Stomach (tissue), 9 donors: Measurements from ENCODE around the gene RNF220. TPM values are rescaled to one million over a fixed set of nuclear protein-coding genes. Genes with fewer than 3 reads are reported as not detected.
A peak's percentile ranks its signal among the peaks of the same experiment; 100 is the strongest.

Experiments used
- DNase-seq, 2 donors: peaks; one replicate each; pipeline versions ENCODE4 v3.0.0 to v3.0.0-alpha.2; 2013 to 2019
- H3K27ac ChIP-seq, 5 donors: fragments of 200-600 bp in 4 of 5; sonication (generic) in 4 of 5; one replicate each; pipeline ENCODE4 v1.5.1; 2013 to 2019; ENCODE audit warnings: mild to moderate bottlenecking in 1 of 5, moderate library complexity in 1 of 5
- H3K27me3 ChIP-seq, 3 donors: fragments of 200-600 bp; sonication (generic); one replicate each; pipeline ENCODE4 v1.5.1; 2017 to 2019; ENCODE audit warnings: mixed run types in 1 of 3
- H3K36me3 ChIP-seq, 4 donors: fragments of 200-600 bp; sonication (generic); 1 replicate in 3 of 4; 2 replicates in 1 of 4; pipeline ENCODE4 v1.5.1; 2016 to 2019
- H3K4me1 ChIP-seq, 4 donors: fragments of 200-600 bp; sonication (generic); one replicate each; pipeline ENCODE4 v1.5.1; 2016 to 2019
- H3K4me3 ChIP-seq, 4 donors: fragments of 200-600 bp; sonication (generic) in 3 of 4; one replicate each; pipeline ENCODE4 v1.5.1; 2016 to 2019; ENCODE audit warnings: mild to moderate bottlenecking in 1 of 4
- H3K9me3 ChIP-seq, 4 donors: fragments of 200-600 bp; sonication (generic); one replicate each; pipeline ENCODE4 v1.5.1; 2016 to 2019
- EP300 ChIP-seq: sonication (generic); formaldehyde crosslinking; IDR thresholded peaks from one replicate; pipeline ENCODE4 v1.6.1; 2017; ENCODE audit warnings: antibody characterized with exemption
- POLR2A ChIP-seq, 4 donors: fragments of 450-650 bp; IDR thresholded peaks; one replicate each; pipeline ENCODE4 v1.6.1; 2016; ENCODE audit warnings: antibody characterized with exemption in 4 of 4, control low read depth in 2 of 4, mild to moderate bottlenecking in 1 of 4, moderate library complexity in 1 of 4
- POLR2AphosphoS5 ChIP-seq, 3 donors: sonication (generic); formaldehyde crosslinking; IDR thresholded peaks; one replicate each; pipeline ENCODE4 v1.6.1; 2016; ENCODE audit warnings: antibody characterized with exemption in 3 of 3
- WGBS, 5 donors: extraction: QIAGEN DNeasy Blood & Tissue Kit in 3 of 5; methylation state at CpG; one replicate each; pipeline versions ENCODE4 v1.1.5 to v1.1.7; 2013 to 2018; 5-methylcytosine and 5-hydroxymethylcytosine counted together
- intact Hi-C: fragments of 100-400 bp; cut with DNase I; formaldehyde crosslinking; loops from one replicate; pipeline ENCODE4 v1.15.1; 2023; ENCODE audit warnings: low total_unique reads
- polyA plus RNA-seq, 3 donors: library from polyadenylated mRNA; stranded (reverse); fragments of 200-250 nt; gene quantifications; one replicate each; pipeline ENCODE4 v1.2.3, GENCODE V29; 2013
- total RNA-seq, 5 donors: library from RNA; depleted of rRNA; stranded (reverse); fragments of >200 nt; gene quantifications; one replicate each; pipeline versions ENCODE4 v1.1.0 to v1.2.3, GENCODE V29; 2014 to 2016
- TF ChIP-seq, protein P1 (sequence below), 7 experiments: fragments of 450-650 bp in 4 of 7; fragments of 200-600 bp in 3 of 7; sonication (generic) in 3 of 7; IDR thresholded peaks; one replicate each; pipeline ENCODE4 v1.5.1; 2016 to 2019; ENCODE audit warnings: antibody characterized with exemption in 7 of 7, control low read depth in 2 of 7, mild to moderate bottlenecking in 1 of 7
- donor health status: healthy with polysubstance abuse.
- donor health status: Bipolar disorder and iron deficiency.
- donor health status: healthy.

RNF220 gene
- total and polyA plus RNA-seq, 8 donors, result 21.0 to 207 (median 47.2) TPM

DNA sequence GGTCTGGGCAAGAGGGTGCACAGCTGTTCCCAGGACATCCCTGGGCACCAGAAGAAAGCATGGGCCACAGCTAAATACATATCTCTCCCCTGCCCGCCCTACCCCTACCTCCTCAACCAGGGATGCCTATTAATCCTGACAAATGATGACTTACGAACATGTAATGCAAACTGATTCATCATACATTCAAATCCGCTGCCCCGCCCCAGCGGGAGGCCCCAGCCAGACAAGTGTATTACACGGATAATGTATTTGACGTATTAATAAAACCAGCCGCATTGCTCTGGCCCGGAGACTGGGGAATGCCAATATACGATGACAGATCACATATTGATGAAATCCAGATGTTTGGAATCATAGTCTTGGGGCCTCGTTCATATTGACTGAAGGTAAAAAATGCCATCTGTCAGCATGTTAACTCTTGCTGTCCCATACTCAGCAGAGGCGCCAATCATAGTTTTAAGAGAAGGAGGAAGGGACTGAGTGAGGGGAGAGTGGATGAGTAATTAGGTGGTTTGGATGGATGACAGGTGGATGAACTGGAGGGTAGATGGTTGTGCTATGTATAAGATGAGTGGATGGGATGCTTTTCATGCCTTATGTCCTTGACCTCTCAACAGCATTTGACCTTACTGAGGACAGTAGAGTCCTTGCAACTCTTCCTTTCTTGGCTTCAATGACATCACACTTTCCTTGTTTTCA, 201.0 kb downstream of the RNF220 start:
- Histone ChIP-seq H3K36me3 (no peaks in the 10 kb centered on the region), H3K9me3 (no peaks in the 10 kb centered on the region), H3K27me3 (peaks cover 0 to 42% (median 7%) of the 10 kb centered on the region in 3 donors), H3K4me3 (no peak overlapping the region), H3K27ac (no peak overlapping the region), H3K4me1 (peaks cover 12 to 18% (median 13%) of the 10 kb centered on the region in 4 donors)
- no peak for DNase-seq
- intact Hi-C loops, result loop anchor here (5.0 kb wide), 1 partner anchor 46 kb away; no protein-coding TSS in a partner anchor
- WGBS, 5 donors, result 79 to 88% (median 85%) methylated on average over 12 of the region's 12 CpGs
- TF ChIP-seq EP300 (no peak), POLR2A (IDR thresholded peaks at IDR 0.05) (no peak), POLR2AphosphoS5 (IDR thresholded peaks at IDR 0.05) (no peak)
- TF ChIP-seq, protein P1, sequence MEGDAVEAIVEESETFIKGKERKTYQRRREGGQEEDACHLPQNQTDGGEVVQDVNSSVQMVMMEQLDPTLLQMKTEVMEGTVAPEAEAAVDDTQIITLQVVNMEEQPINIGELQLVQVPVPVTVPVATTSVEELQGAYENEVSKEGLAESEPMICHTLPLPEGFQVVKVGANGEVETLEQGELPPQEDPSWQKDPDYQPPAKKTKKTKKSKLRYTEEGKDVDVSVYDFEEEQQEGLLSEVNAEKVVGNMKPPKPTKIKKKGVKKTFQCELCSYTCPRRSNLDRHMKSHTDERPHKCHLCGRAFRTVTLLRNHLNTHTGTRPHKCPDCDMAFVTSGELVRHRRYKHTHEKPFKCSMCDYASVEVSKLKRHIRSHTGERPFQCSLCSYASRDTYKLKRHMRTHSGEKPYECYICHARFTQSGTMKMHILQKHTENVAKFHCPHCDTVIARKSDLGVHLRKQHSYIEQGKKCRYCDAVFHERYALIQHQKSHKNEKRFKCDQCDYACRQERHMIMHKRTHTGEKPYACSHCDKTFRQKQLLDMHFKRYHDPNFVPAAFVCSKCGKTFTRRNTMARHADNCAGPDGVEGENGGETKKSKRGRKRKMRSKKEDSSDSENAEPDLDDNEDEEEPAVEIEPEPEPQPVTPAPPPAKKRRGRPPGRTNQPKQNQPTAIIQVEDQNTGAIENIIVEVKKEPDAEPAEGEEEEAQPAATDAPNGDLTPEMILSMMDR (IDR thresholded peaks at IDR 0.05), result no peak

DNA sequence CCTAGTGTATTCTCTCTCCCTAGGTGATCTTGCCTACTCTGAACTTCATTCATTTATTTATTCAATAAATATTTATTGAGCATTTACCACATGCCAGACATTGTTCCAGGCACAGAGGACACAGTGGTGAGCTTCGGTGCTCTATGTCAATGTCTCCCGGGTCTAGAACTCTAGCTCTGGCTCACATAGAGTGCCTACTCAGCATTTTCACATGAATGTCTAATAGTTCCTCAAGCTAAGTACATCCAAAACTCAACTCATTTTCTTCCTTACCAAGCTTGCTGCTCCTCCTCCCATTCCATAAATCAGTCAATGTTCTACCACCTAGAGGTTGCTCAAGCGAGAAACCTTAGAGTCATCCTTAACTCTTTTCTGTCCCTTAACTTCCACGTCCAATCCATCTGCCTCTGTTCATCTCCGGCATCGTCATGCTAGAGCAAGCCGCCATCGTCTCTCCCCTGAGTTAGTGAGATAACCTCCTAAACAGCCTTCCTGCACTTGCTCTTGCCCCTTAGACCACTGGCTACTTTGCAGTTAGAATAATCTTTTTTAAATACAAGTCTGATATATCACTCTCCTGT, 201.7 kb downstream of the RNF220 start:
- TF ChIP-seq, protein P1 (IDR thresholded peaks at IDR 0.05), result no peak
- TF ChIP-seq EP300 (no peak), POLR2A (IDR thresholded peaks at IDR 0.05) (no peak), POLR2AphosphoS5 (IDR thresholded peaks at IDR 0.05) (no peak)
- H3K27ac ChIP-seq, result no peak overlapping the region
- H3K9me3 ChIP-seq, result no peaks in the 10 kb centered on the region
- WGBS, 5 donors, result 74 to 87% (median 83%) methylated on average over 8 of the region's 8 CpGs
- no peak overlapping the region for H3K4me3 ChIP-seq
- H3K27me3 ChIP-seq, result peaks cover 0 to 37% (median 3%) of the 10 kb centered on the region in 3 donors
- H3K36me3 ChIP-seq, result no peaks in the 10 kb centered on the region
- DNase-seq, result no peak
- H3K4me1 ChIP-seq, result peaks cover 12 to 18% (median 13%) of the 10 kb centered on the region in 4 donors
- intact Hi-C loops, result loop anchor here (5.0 kb wide), 1 partner anchor 46 kb away; no protein-coding TSS in a partner anchor

DNA sequence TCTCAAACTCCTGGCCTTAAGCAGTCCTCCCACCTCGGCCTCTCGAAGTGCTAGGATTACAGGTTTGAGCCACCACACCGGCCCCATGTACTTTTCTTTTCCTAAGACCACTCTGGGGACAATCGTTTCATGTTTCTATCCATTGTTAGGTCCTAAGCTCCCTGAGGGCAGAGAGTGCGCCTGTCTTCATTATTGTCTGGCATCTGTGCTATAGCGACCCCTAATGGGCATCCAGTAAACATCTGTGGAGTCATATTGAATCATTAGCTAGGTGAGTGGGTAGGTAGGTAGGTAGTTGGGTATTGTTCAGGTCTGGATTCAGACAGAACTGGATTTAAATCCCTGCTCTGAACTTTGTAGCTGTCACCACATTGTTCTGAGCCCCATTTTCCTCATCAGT, 203.1 kb downstream of the RNF220 start:
- TF ChIP-seq POLR2A (IDR thresholded peaks at IDR 0.05) (no peak), POLR2AphosphoS5 (IDR thresholded peaks at IDR 0.05) (no peak), EP300 (no peak)
- TF ChIP-seq, protein P1 (IDR thresholded peaks at IDR 0.05), result no peak
- Histone ChIP-seq H3K27ac (no peak overlapping the region), H3K36me3 (no peaks in the 10 kb centered on the region), H3K9me3 (no peaks in the 10 kb centered on the region), H3K4me3 (no peak overlapping the region), H3K27me3 (peaks cover 0 to 25% (median 0%) of the 10 kb centered on the region in 3 donors), H3K4me1 (peaks cover 6 to 11% (median 6%) of the 10 kb centered on the region in 4 donors)
- DNase-seq, result no peak
- intact Hi-C loops, result loop anchor here (5.0 kb wide), 1 partner anchor 44 kb away; no protein-coding TSS in a partner anchor
- 80 to 86% (median 85%) methylated on average over 6 of the region's 6 CpGs for WGBS, 5 donors

DNA sequence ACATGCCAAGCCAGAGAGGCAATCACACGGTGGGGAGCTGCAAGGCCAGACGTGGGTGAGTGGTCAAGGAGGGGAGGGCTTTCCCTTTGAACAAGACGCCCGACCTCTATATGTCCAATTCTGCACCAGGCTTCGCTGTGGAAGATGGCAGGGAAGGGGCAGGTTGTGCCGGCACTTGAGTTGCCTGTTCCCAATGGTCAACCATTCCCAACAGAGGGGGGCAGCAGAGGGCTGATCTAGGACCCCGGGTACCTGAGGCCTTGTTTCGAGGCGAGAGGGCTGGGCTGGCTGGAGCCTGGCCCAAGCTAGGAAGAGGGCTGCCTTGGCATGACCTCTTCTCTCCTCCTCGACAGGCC, 204.3 kb downstream of the RNF220 start:
- no peak overlapping the region for H3K27ac ChIP-seq
- WGBS, 5 donors, result 36 to 55% (median 40%) methylated on average over 9 to 10 of the region's 10 CpGs
- intact Hi-C loops, result loop anchor here (5.0 kb wide), 1 partner anchor 43 kb away; no protein-coding TSS in a partner anchor

More for the DNA sequence above, 204.3 kb downstream of the RNF220 start:
- no peaks in the 10 kb centered on the region for H3K4me1 ChIP-seq
- peaks cover 0 to 22% (median 0%) of the 10 kb centered on the region in 3 donors for H3K27me3 ChIP-seq
- H3K36me3 ChIP-seq, result no peaks in the 10 kb centered on the region
- TF ChIP-seq POLR2AphosphoS5 (IDR thresholded peaks at IDR 0.05) (no peak), POLR2A (IDR thresholded peaks at IDR 0.05) (no peak)
- TF ChIP-seq, protein P1 (IDR thresholded peaks at IDR 0.05), result peak in 5 of 7 experiments; percentile 24 to 46 (median 35)
- H3K9me3 ChIP-seq, result no peaks in the 10 kb centered on the region
- H3K4me3 ChIP-seq, result no peak overlapping the region
- peak; percentile 69 to 73 for DNase-seq
